GM19438 (cell line): ENCODE measurements around the gene PLXDC2.

ENCODE experiments used
- ATAC-seq: cut with Tn5 transposase; IDR thresholded peaks from one replicate; pipeline ENCODE4 v1.9.1; 2021; ENCODE audit warnings: low read depth; ENCODE audit not compliant: unreplicated experiment

PLXDC2 gene

GRCh38 chr10:20091698-20092097 lies 275.5 kb downstream of the PLXDC2 start:
- no peak for ATAC-seq

DNA sequence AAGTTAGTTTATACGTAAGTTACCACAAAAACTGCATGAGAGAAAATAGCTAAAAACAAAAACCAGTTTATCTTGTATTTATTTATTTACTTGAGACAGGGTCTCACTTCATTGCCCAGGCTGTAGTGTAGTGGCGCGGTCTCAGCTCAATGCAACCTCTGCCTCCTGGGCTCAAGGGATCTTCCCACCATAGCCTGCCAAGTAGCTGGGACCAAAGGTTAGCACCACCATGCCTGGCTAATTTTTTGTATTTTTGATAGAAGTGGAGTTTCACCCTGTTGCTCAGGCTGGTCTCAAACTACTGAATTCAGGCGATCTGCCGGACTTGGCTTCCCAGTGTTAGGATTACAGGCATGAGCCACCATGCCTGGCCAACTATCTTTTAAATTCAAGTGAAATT lies 277.4 kb downstream of the PLXDC2 start:
- ATAC-seq = no peak

- no peak for ATAC-seq
Observed at GRCh38 chr10:20094226-20094976, 278.2 kb downstream of the PLXDC2 start.

DNA sequence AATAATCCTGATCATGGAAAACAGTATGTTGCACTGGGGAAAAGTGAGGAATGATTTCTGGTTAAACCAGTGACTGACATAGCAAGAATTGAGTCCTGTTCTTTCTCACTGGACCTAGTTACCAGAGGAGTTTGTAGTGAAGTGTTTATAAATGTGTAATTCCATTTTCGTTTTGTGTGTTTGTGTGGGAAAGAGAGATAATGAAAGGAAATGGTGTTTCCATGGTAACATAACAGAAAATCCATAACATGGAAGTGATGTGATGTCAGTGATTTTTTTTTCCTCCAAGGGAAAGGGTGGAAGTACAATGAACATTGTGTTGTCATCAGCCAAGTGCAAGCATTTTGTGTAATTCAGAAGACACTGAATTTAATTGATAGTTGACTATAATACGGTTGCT lies 283.9 kb downstream of the PLXDC2 start:
- ATAC-seq = no peak

- no peak for ATAC-seq
Observed at GRCh38 chr10:20105236-20105635, 289.0 kb downstream of the PLXDC2 start.

- ATAC-seq = no peak
Observed at GRCh38 chr10:20105931-20106330, 289.7 kb downstream of the PLXDC2 start.

DNA sequence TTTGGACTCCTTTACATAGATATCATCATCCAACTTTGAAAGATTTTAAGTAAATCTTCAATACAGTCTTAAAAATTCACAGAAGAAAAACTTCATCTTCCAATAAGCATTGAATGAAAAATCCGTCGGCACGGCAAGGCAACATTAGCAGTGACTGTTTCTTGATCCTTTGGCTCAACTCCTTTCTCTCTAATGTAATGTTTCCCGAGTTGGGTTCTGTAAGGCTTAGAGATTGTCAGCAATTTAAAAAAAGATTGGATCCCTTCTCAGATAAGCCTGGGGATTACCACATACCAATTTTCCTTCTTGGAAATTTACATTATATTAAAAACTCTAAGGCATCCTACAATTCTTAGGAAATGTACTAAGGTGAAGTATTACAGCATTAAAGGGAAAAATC lies 291.8 kb downstream of the PLXDC2 start:
- ATAC-seq = no peak

DNA sequence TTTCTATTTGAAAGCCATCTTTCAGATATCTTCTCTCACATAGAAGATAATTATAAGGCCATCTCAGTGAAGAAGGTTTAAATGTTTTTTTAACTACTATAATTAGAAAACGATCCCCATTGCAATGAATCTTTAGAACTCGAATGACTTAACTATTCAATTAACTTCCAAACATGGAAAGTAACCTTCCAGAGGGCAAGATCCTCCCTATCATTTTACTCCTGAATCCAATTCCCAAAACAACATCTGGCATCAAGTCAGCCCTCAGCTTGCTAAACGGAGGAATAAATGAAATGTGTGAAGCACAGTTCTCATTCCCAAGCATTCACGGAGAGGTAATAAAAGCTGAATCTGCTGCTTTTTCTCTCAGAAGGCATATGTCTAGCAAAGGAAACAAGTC lies 293.4 kb downstream of the PLXDC2 start:
- no peak for ATAC-seq

GRCh38 chr10:20110125-20111100 lies 294.2 kb downstream of the PLXDC2 start:
- no peak for ATAC-seq

DNA sequence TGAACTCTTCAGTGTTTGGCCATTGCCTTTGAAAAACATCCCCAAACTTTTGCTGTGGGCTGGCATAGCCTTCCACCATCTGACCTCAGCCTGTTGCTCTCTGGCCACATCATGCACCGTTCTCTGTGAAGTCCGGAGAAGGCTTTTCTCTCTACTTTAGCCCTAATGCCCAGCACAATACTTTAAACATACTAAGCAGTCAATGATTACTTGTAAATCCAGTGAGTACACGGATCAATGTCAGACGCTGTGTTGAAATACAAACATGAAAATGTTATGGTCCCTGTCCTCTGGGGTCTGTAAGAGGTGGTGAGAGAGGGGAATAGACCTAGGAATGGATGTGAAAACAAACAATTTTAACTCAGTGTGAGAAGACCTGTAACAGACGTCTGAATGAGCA lies 297.9 kb downstream of the PLXDC2 start:
- ATAC-seq = no peak

- ATAC-seq = no peak
Observed at GRCh38 chr10:20115894-20116293, 299.7 kb downstream of the PLXDC2 start.

DNA sequence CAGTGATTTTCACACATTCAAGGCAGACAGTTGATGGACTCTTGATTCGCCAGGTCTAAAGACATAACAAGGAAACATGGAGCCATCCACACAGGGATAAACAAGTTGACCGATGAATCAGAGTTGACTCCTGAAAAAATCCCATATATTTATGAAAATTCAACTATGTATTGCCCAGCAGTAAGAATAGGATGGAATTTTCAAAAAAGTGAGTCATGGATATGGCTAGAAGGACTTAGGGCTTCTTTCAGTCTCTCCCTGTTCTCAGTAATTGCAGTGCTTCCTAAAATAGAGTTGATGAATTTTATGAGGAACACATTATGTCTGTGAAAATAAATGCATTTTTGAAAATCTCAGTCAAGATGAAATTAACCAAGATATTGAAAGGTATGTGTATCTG lies 301.2 kb downstream of the PLXDC2 start:
- no peak for ATAC-seq

GRCh38 chr10:20118119-20118518 lies 301.9 kb downstream of the PLXDC2 start:
- no peak for ATAC-seq

DNA sequence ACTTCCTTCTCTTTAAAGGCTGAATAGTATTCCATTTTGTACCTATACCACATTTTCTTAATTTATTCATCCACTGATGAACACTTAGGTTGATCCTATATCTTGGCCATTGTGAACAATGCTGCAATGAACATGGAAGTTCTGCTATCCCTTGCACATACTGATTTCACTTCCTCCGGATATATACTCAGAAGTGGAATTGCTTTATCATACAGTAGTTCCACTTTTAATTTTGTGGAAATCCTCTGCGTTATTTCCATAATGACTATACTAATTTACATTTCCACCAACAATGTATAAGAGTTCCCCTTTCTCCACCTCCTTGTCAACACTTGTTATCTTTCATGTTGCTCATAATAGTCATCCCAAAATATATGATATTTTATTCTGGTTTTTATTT lies 312.6 kb downstream of the PLXDC2 start:
- ATAC-seq = no peak

GRCh38 chr10:20132816-20133215 lies 316.6 kb downstream of the PLXDC2 start:
- no peak for ATAC-seq

DNA sequence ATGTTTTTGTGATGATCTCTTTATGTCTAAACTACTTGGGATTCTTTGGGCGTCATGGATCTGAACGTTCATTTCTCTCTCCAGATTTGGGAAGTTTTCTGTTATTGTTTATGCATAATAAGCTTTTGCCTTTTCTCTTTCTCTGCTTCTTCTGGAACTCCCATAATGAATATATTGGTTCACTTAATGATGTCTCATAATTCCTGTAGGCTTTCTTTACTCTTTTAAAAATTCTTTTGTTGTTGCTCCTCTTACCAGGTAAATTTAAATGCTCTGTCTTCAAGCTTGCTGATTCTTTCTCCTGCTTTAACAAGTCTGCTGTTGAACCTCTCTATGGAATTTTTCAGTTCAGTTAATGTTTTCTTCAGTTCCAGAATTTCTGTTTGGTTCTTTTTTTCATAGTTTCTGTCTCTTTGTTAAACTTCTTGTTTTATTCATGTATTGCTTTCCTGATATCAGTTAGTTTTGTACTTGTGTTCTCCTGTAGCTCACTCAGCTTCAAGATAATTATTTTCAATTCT lies 317.5 kb downstream of the PLXDC2 start:
- ATAC-seq = no peak

GRCh38 chr10:20142311-20142710 lies 326.1 kb downstream of the PLXDC2 start:
- ATAC-seq = no peak

- no peak for ATAC-seq
Observed at GRCh38 chr10:20144268-20144667, 328.0 kb downstream of the PLXDC2 start.

GRCh38 chr10:20146004-20146403 lies 329.8 kb downstream of the PLXDC2 start:
- no peak for ATAC-seq

- ATAC-seq = no peak
Observed at GRCh38 chr10:20147684-20148083, 331.5 kb downstream of the PLXDC2 start.

GRCh38 chr10:20156511-20156910 lies 340.3 kb downstream of the PLXDC2 start:
- ATAC-seq = no peak
